ENCODE measurements around the gene TMIE.
"Not testable (repeated sequence)": the region's sequence is repeated elsewhere in the genome, so short reads cannot be mapped to it uniquely, and the experiment has no call there.

The TMIE gene

GRCh38 chr3:46702246-46703012 lies 1.2 kb downstream of the TMIE start:
- Histone ChIP-seq H2AFZ (ENCODE audit: low read depth, low read length) (no peak overlapping the region), H3K4me1 (ENCODE audit: insufficient read depth, low read length) (peaks cover 5% of the 10 kb centered on the region), H3K36me3 (ENCODE audit: insufficient read depth, low read length) (no peaks in the 10 kb centered on the region), H3K9me3 (ENCODE audit: low read length) (no peaks in the 10 kb centered on the region), H3K4me3 (ENCODE audit: low read length) (no peak overlapping the region), H3K27me3 (ENCODE audit: insufficient read depth, low read length) (peaks cover 22% of the 10 kb centered on the region)

GRCh38 chr3:46703013-46703520 lies 1.9 kb downstream of the TMIE start:
- H3K4me1 ChIP-seq (ENCODE audit: insufficient read depth, low read length) = peaks cover 5% of the 10 kb centered on the region
- peaks cover 22% of the 10 kb centered on the region for H3K27me3 ChIP-seq (ENCODE audit: insufficient read depth, low read length)
- no peak overlapping the region for H2AFZ ChIP-seq (ENCODE audit: low read depth, low read length)
- no peaks in the 10 kb centered on the region for H3K9me3 ChIP-seq (ENCODE audit: low read length)
- no peak overlapping the region for H3K4me3 ChIP-seq (ENCODE audit: low read length)
- no peaks in the 10 kb centered on the region for H3K36me3 ChIP-seq (ENCODE audit: insufficient read depth, low read length)

GRCh38 chr3:46704346-46704745 lies 3.2 kb downstream of the TMIE start:
- not testable (repeated sequence) for H3K4me3 ChIP-seq (ENCODE audit: low read length); H3K36me3 ChIP-seq (ENCODE audit: insufficient read depth, low read length); H3K9me3 ChIP-seq (ENCODE audit: low read length); H2AFZ ChIP-seq (ENCODE audit: low read depth, low read length); H3K4me1 ChIP-seq (ENCODE audit: insufficient read depth, low read length)
- H3K27me3 ChIP-seq (ENCODE audit: insufficient read depth, low read length) = peaks cover 22% of the 10 kb centered on the region

GRCh38 chr3:46705022-46705530 lies 3.9 kb downstream of the TMIE start:
- H3K36me3 ChIP-seq (ENCODE audit: insufficient read depth, low read length) = no peaks in the 10 kb centered on the region
- peaks cover 5% of the 10 kb centered on the region for H3K4me1 ChIP-seq (ENCODE audit: insufficient read depth, low read length)
- H3K9me3 ChIP-seq (ENCODE audit: low read length) = no peaks in the 10 kb centered on the region
- no peak overlapping the region for H3K4me3 ChIP-seq (ENCODE audit: low read length)
- H3K27me3 ChIP-seq (ENCODE audit: insufficient read depth, low read length) = peaks cover 22% of the 10 kb centered on the region
- H2AFZ ChIP-seq (ENCODE audit: low read depth, low read length) = no peak overlapping the region

- no peaks in the 10 kb centered on the region for H3K36me3 ChIP-seq (ENCODE audit: insufficient read depth, low read length)
- no peak overlapping the region for H3K4me3 ChIP-seq (ENCODE audit: low read length)
- peaks cover under 1% of the 10 kb centered on the region for H3K4me1 ChIP-seq (ENCODE audit: insufficient read depth, low read length)
- H3K9me3 ChIP-seq (ENCODE audit: low read length) = no peaks in the 10 kb centered on the region
- H2AFZ ChIP-seq (ENCODE audit: low read depth, low read length) = no peak overlapping the region
- H3K27me3 ChIP-seq (ENCODE audit: insufficient read depth, low read length) = peaks cover 20% of the 10 kb centered on the region
These were observed 4.8 kb downstream of the TMIE start for GRCh38 chr3:46705751-46706552.

- no peaks in the 10 kb centered on the region for H3K4me1 ChIP-seq (ENCODE audit: insufficient read depth, low read length)
- H3K27me3 ChIP-seq (ENCODE audit: insufficient read depth, low read length) = peaks cover 13% of the 10 kb centered on the region
- H2AFZ ChIP-seq (ENCODE audit: low read depth, low read length) = no peak overlapping the region
- no peak overlapping the region for H3K4me3 ChIP-seq (ENCODE audit: low read length)
- no peaks in the 10 kb centered on the region for H3K36me3 ChIP-seq (ENCODE audit: insufficient read depth, low read length)
- H3K9me3 ChIP-seq (ENCODE audit: low read length) = no peaks in the 10 kb centered on the region
These were observed 5.8 kb downstream of the TMIE start for GRCh38 chr3:46706771-46707582.

GRCh38 chr3:46707601-46708011 lies 6.4 kb downstream of the TMIE start:
- Histone ChIP-seq H3K9me3 (ENCODE audit: low read length) (no peaks in the 10 kb centered on the region), H3K4me1 (ENCODE audit: insufficient read depth, low read length) (no peaks in the 10 kb centered on the region), H3K36me3 (ENCODE audit: insufficient read depth, low read length) (no peaks in the 10 kb centered on the region), H3K4me3 (ENCODE audit: low read length) (no peak overlapping the region), H2AFZ (ENCODE audit: low read depth, low read length) (no peak overlapping the region), H3K27me3 (ENCODE audit: insufficient read depth, low read length) (peaks cover 8% of the 10 kb centered on the region)

- Histone ChIP-seq H3K27me3 (ENCODE audit: insufficient read depth, low read length) (no peaks in the 10 kb centered on the region), H3K36me3 (ENCODE audit: insufficient read depth, low read length) (no peaks in the 10 kb centered on the region), H3K9me3 (ENCODE audit: low read length) (no peaks in the 10 kb centered on the region), H3K4me3 (ENCODE audit: low read length) (no peak overlapping the region), H3K4me1 (ENCODE audit: insufficient read depth, low read length) (no peaks in the 10 kb centered on the region), H2AFZ (ENCODE audit: low read depth, low read length) (no peak overlapping the region)
These were observed 7.4 kb downstream of the TMIE start for GRCh38 chr3:46708401-46709156.

GRCh38 chr3:46709157-46709654 lies 8.0 kb downstream of the TMIE start:
- Histone ChIP-seq H3K4me1 (ENCODE audit: insufficient read depth, low read length) (no peaks in the 10 kb centered on the region), H3K36me3 (ENCODE audit: insufficient read depth, low read length) (no peaks in the 10 kb centered on the region), H3K27me3 (ENCODE audit: insufficient read depth, low read length) (no peaks in the 10 kb centered on the region), H3K9me3 (ENCODE audit: low read length) (no peaks in the 10 kb centered on the region), H3K4me3 (ENCODE audit: low read length) (no peak overlapping the region), H2AFZ (ENCODE audit: low read depth, low read length) (no peak overlapping the region)

- H2AFZ ChIP-seq (ENCODE audit: low read depth, low read length) = no peak overlapping the region
- H3K4me3 ChIP-seq (ENCODE audit: low read length) = no peak overlapping the region
- H3K27me3 ChIP-seq (ENCODE audit: insufficient read depth, low read length) = no peaks in the 10 kb centered on the region
- H3K4me1 ChIP-seq (ENCODE audit: insufficient read depth, low read length) = no peaks in the 10 kb centered on the region
- no peaks in the 10 kb centered on the region for H3K36me3 ChIP-seq (ENCODE audit: insufficient read depth, low read length)
- H3K9me3 ChIP-seq (ENCODE audit: low read length) = no peaks in the 10 kb centered on the region
These were observed 8.5 kb downstream of the TMIE start for GRCh38 chr3:46709721-46710120.

GRCh38 chr3:46710229-46710628 lies 9.0 kb downstream of the TMIE start:
- Histone ChIP-seq H3K27me3 (ENCODE audit: insufficient read depth, low read length) (no peaks in the 10 kb centered on the region), H2AFZ (ENCODE audit: low read depth, low read length) (no peak overlapping the region), H3K36me3 (ENCODE audit: insufficient read depth, low read length) (no peaks in the 10 kb centered on the region), H3K9me3 (ENCODE audit: low read length) (no peaks in the 10 kb centered on the region), H3K4me3 (ENCODE audit: low read length) (no peak overlapping the region), H3K4me1 (ENCODE audit: insufficient read depth, low read length) (no peaks in the 10 kb centered on the region)

GRCh38 chr3:46710671-46711295 lies 9.6 kb downstream of the TMIE start:
- Histone ChIP-seq H3K4me3 (ENCODE audit: low read length) (no peak overlapping the region), H3K9me3 (ENCODE audit: low read length) (no peaks in the 10 kb centered on the region), H3K36me3 (ENCODE audit: insufficient read depth, low read length) (no peaks in the 10 kb centered on the region), H3K27me3 (ENCODE audit: insufficient read depth, low read length) (no peaks in the 10 kb centered on the region), H3K4me1 (ENCODE audit: insufficient read depth, low read length) (no peaks in the 10 kb centered on the region), H2AFZ (ENCODE audit: low read depth, low read length) (no peak overlapping the region)

All from neuron (in vitro differentiated cells).